Measurements from ENCODE around the gene PKD1L1. TPM values are rescaled to one million over a fixed set of nuclear protein-coding genes. Genes with fewer than 3 reads are reported as not detected.
A peak's percentile ranks its signal among the peaks of the same experiment; 100 is the strongest.

The PKD1L1 gene
- 1 to 10 TPM in 1 of 6 experiments, under 1 TPM in 4, not detected in 1; 0.13 to 1.4 (median 0.51) TPM for total RNA-seq
- long read RNA-seq: 0 reads

DNA sequence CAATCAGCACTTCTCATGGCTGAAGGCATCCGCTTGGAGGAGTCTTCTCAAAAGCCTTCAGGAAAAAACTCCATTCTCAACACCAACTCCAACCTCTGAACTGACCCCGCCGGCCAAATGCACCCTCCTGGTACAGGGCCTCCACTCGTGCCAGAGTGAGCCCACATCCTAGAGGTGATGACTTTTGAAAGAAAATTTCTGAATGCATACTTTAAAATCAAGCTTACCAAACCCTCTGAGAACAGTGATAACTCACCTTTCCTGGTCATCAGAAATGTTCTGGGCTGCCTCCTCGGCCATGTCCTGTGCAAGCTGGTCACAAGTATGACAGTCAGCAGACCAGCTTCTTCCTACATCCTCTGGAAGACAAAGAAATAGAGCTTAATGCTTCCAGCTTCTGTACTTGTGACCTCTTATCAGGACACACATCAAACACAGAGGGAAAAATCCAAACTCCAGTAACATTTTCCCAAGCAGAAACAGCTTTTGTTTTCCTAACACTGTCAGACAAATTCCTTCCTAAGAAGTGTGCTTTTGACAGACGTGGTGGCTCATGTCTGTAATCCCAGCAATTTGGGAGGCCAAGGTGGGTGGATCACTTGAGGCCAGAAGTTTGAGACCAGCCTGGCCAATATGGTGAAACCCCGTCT, at the start of gene PKD1L1:
PKD1L1 (minus strand) TSS at position 326 of the 650 bp plus-strand sequence; CDS start at position 300, 26 bp downstream.
- TF ChIP-seq POLR2A (IDR thresholded peaks at IDR 0.05) (no peak), CTCF (IDR thresholded peaks at IDR 0.05) (no peak)
- H3K4me1 ChIP-seq: peaks cover 0 to 9% (median 0%) of the 10 kb centered on the region in 4 donors
- WGBS (ENCODE audit: insufficient coverage, low coverage, low lambda C conversion rate, missing lambda C conversion rate): 58% methylated on average over 4 of the region's 7 CpGs
- intact Hi-C loops (cut with DNase I): loop anchor here in 1 of 2 donors (5.0 kb wide), 1 partner anchor 159 kb away; no protein-coding TSS in a partner anchor
- no peaks in the 10 kb centered on the region for H3K9me3 ChIP-seq
- no peak within 1 kb of the TSS for H3K27ac ChIP-seq
- no peak within 1 kb of the TSS for H3K4me3 ChIP-seq
- DNase-seq: no peak
- peak in 1 of 4 donors; percentile 6 for ATAC-seq
- H3K27me3 ChIP-seq: no peaks in the 10 kb centered on the region
- H3K36me3 ChIP-seq: no peaks in the 10 kb centered on the region

GRCh38 chr7:47992446-47992845, 44.2 kb upstream of the PKD1L1 start:
- intact Hi-C loops (cut with DNase I): no loop called here
- 64% methylated on average over 3 of the region's 3 CpGs for WGBS (ENCODE audit: insufficient coverage, low coverage, low lambda C conversion rate, missing lambda C conversion rate)
- peak overlapping the region in 2 of 3 donors; percentile 43 to 48 for H3K27ac ChIP-seq

GRCh38 chr7:47991741-47992311, 43.6 kb upstream of the PKD1L1 start:
- intact Hi-C loops (cut with DNase I): no loop called here

More at GRCh38 chr7:47992446-47992845, 44.2 kb upstream of the PKD1L1 start:
- Histone ChIP-seq H3K4me1 (peaks cover 0 to 3% (median 0%) of the 10 kb centered on the region in 4 donors), H3K36me3 (no peaks in the 10 kb centered on the region), H3K9me3 (no peaks in the 10 kb centered on the region), H3K4me3 (peak overlapping the region; percentile 48 to 69 (median 57)), H3K27me3 (no peaks in the 10 kb centered on the region)
- no peak for ATAC-seq
- no peak for DNase-seq
- no peak for TF ChIP-seq POLR2A (IDR thresholded peaks at IDR 0.05)
- no peak for TF ChIP-seq CTCF (IDR thresholded peaks at IDR 0.05)

GRCh38 chr7:47991270-47991669, 43.0 kb upstream of the PKD1L1 start:
- Histone ChIP-seq H3K27ac (peak overlapping the region in 1 of 3 donors; percentile 43), H3K4me3 (no peak overlapping the region), H3K9me3 (no peaks in the 10 kb centered on the region), H3K4me1 (peaks cover 0 to 3% (median 0%) of the 10 kb centered on the region in 4 donors), H3K27me3 (no peaks in the 10 kb centered on the region), H3K36me3 (no peaks in the 10 kb centered on the region)
- TF ChIP-seq POLR2A (IDR thresholded peaks at IDR 0.05): no peak
- no peak for TF ChIP-seq CTCF (IDR thresholded peaks at IDR 0.05)
- ATAC-seq: no peak
- intact Hi-C loops (cut with DNase I): no loop called here
- WGBS (ENCODE audit: insufficient coverage, low coverage, low lambda C conversion rate, missing lambda C conversion rate): 93% methylated on average over 1 of the region's 1 CpG
- no peak for DNase-seq

More at GRCh38 chr7:47991741-47992311, 43.6 kb upstream of the PKD1L1 start:
- ATAC-seq (peak; percentile 100), DNase-seq (peak; percentile 89 to 93 (median 92))
- Histone ChIP-seq H3K9me3 (no peaks in the 10 kb centered on the region), H3K4me1 (peaks cover 0 to 3% (median 0%) of the 10 kb centered on the region in 4 donors), H3K4me3 (peak overlapping the region; percentile 48 to 69 (median 57)), H3K36me3 (no peaks in the 10 kb centered on the region), H3K27ac (peak overlapping the region in 2 of 3 donors; percentile 43 to 48), H3K27me3 (no peaks in the 10 kb centered on the region)
- TF ChIP-seq POLR2A (IDR thresholded peaks at IDR 0.05) (no peak), CTCF (IDR thresholded peaks at IDR 0.05) (peak; percentile 61 to 67 (median 66))
- WGBS (ENCODE audit: insufficient coverage, low coverage, low lambda C conversion rate, missing lambda C conversion rate): under 1% methylated on average over 15 of the region's 26 CpGs

Data from right lobe of liver (tissue), 6 donors.